AG09309 (cell line): ENCODE measurements around the gene ANO10.

Source experiments
- DNase-seq: peaks from one replicate; pipeline ENCODE4 v3.0.0-alpha.2; 2010; ENCODE audit warnings: low read depth
- H3K4me3 ChIP-seq: 2 replicates; pipeline ENCODE4 v1.5.1; 2011; ENCODE audit warnings: mild to moderate bottlenecking, low read depth, low read length, moderate library complexity; ENCODE audit not compliant: control insufficient read depth
- TF ChIP-seq, protein P1 (sequence below): IDR thresholded peaks from 2 replicates; pipeline ENCODE4 v1.5.1; 2011; ENCODE audit warnings: mild to moderate bottlenecking, low read depth, low read length, inconsistent platforms; ENCODE audit not compliant: insufficient read depth, control insufficient read depth; ENCODE audit errors: missing control alignments

ANO10 gene

GRCh38 chr3:43435706-43436105 lies 186.1 kb downstream of the ANO10 start:
- no peak overlapping the region for H3K4me3 ChIP-seq
- no peak for DNase-seq
- TF ChIP-seq, protein P1, sequence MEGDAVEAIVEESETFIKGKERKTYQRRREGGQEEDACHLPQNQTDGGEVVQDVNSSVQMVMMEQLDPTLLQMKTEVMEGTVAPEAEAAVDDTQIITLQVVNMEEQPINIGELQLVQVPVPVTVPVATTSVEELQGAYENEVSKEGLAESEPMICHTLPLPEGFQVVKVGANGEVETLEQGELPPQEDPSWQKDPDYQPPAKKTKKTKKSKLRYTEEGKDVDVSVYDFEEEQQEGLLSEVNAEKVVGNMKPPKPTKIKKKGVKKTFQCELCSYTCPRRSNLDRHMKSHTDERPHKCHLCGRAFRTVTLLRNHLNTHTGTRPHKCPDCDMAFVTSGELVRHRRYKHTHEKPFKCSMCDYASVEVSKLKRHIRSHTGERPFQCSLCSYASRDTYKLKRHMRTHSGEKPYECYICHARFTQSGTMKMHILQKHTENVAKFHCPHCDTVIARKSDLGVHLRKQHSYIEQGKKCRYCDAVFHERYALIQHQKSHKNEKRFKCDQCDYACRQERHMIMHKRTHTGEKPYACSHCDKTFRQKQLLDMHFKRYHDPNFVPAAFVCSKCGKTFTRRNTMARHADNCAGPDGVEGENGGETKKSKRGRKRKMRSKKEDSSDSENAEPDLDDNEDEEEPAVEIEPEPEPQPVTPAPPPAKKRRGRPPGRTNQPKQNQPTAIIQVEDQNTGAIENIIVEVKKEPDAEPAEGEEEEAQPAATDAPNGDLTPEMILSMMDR: no peak

GRCh38 chr3:43434431-43434830 lies 187.4 kb downstream of the ANO10 start:
- DNase-seq: no peak
- TF ChIP-seq, protein P1: no peak
- no peak overlapping the region for H3K4me3 ChIP-seq

DNA sequence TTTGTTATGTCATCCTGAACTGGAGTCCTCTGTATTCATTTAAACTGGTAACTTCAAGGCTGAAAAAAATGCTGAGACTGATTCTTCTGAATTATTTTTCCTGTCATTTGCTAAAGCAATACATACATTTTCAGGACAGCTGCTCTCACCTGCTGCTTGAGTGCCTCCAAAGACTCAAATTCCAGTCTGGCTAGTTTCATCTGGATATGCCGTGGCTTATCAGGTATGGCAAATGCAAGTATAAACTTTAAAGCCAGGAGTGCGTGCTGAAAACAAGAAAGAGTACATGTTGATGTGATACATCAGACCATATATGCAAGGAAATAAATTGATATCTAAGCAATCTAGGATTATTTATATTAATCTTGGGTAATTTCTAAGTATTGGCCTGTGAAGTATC lies 189.3 kb downstream of the ANO10 start:
- TF ChIP-seq, protein P1: no peak
- no peak for DNase-seq
- no peak overlapping the region for H3K4me3 ChIP-seq

GRCh38 chr3:43426388-43426787 lies 195.4 kb downstream of the ANO10 start:
- TF ChIP-seq, protein P1: no peak
- no peak overlapping the region for H3K4me3 ChIP-seq
- no peak for DNase-seq

- H3K4me3 ChIP-seq: no peak overlapping the region
- no peak for DNase-seq
- TF ChIP-seq, protein P1: no peak
Observed at GRCh38 chr3:43425829-43426228, 196.0 kb downstream of the ANO10 start.

- no peak overlapping the region for H3K4me3 ChIP-seq
- DNase-seq: no peak
- TF ChIP-seq, protein P1: no peak
Observed at GRCh38 chr3:43423639-43424038, 198.2 kb downstream of the ANO10 start.

- H3K4me3 ChIP-seq: no peak overlapping the region
- DNase-seq: no peak
- TF ChIP-seq, protein P1: no peak
Observed at GRCh38 chr3:43423142-43423541, 198.7 kb downstream of the ANO10 start.
